GM18505 (cell line): ENCODE results near the gene PAQR9.

Experiments used
- ATAC-seq: cut with Tn5 transposase; IDR thresholded peaks from one replicate; pipeline ENCODE4 v1.9.1; 2021; ENCODE audit not compliant: unreplicated experiment
- POLR2A ChIP-seq: IDR thresholded peaks from 4 replicates; pipeline ENCODE4 v1.6.1; 2011; ENCODE audit warnings: borderline replicate concordance; ENCODE audit not compliant: insufficient read depth, insufficient read length; ENCODE audit errors: extremely low read depth

PAQR9 gene

GRCh38 chr3:142935963-142936362 lies 27.5 kb downstream of the PAQR9 start:
- TF ChIP-seq POLR2A = no peak
- ATAC-seq = no peak

GRCh38 chr3:142934887-142935269 lies 28.6 kb downstream of the PAQR9 start:
- no peak for ATAC-seq
- no peak for TF ChIP-seq POLR2A

- TF ChIP-seq POLR2A = no peak
- no peak for ATAC-seq
Observed at GRCh38 chr3:142934128-142934886, 29.2 kb downstream of the PAQR9 start.

- ATAC-seq = no peak
- no peak for TF ChIP-seq POLR2A
Observed at GRCh38 chr3:142931222-142931621, 32.3 kb downstream of the PAQR9 start.

- no peak for TF ChIP-seq POLR2A
Observed at GRCh38 chr3:142930463-142930862, 33.0 kb downstream of the PAQR9 start.

GRCh38 chr3:142929890-142930289 lies 33.6 kb downstream of the PAQR9 start:
- TF ChIP-seq POLR2A = no peak
- ATAC-seq = no peak

More at GRCh38 chr3:142930463-142930862, 33.0 kb downstream of the PAQR9 start:
- ATAC-seq = no peak

- no peak for ATAC-seq
- no peak for TF ChIP-seq POLR2A
Observed at GRCh38 chr3:142929109-142929508, 34.4 kb downstream of the PAQR9 start.

- ATAC-seq = no peak
- no peak for TF ChIP-seq POLR2A
Observed at GRCh38 chr3:142926368-142926944, 37.0 kb downstream of the PAQR9 start.

- TF ChIP-seq POLR2A = no peak
Observed at GRCh38 chr3:142925140-142925539, 38.3 kb downstream of the PAQR9 start.

GRCh38 chr3:142923694-142924093 lies 39.8 kb downstream of the PAQR9 start:
- no peak for ATAC-seq
- no peak for TF ChIP-seq POLR2A

More at GRCh38 chr3:142925140-142925539, 38.3 kb downstream of the PAQR9 start:
- ATAC-seq = no peak

- no peak for TF ChIP-seq POLR2A
- ATAC-seq = no peak
Observed at GRCh38 chr3:142916605-142917004, 46.9 kb downstream of the PAQR9 start.

GRCh38 chr3:142915636-142916035 lies 47.8 kb downstream of the PAQR9 start:
- no peak for TF ChIP-seq POLR2A
- no peak for ATAC-seq

- no peak for ATAC-seq
- TF ChIP-seq POLR2A = no peak
Observed at GRCh38 chr3:142914286-142914811, 49.1 kb downstream of the PAQR9 start.

- no peak for ATAC-seq
Observed at GRCh38 chr3:142913432-142913831, 50.0 kb downstream of the PAQR9 start.

More at GRCh38 chr3:142913432-142913831, 50.0 kb downstream of the PAQR9 start:
- no peak for TF ChIP-seq POLR2A
